ENCODE measurements around the gene BATF3.

DNA sequence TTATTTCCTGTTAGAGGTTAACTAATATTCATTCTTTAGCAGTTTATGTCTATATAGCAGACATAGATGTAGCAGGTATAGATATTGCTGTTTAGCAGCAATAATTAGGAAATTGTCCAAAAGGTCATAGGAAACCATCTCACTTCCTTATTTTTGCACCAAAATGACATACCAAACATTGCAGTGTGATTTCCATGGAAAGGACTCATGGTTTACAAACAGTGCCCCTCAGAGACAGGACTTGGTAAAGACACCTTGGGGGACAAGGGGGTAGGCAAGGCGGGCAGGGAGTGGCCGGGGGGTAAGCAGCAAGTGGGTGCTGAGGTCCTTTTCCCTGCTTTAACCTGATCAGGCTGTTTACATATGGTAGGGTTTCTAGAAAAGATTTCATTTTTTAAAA, 30.5 kb downstream of the BATF3 start:
- TF ChIP-seq MAX (IDR thresholded peaks at IDR 0.05) (no peak), FOXM1 (IDR thresholded peaks at IDR 0.05; ENCODE audit: borderline replicate concordance, low read depth) (no peak), EP300 (IDR thresholded peaks at IDR 0.05; ENCODE audit: borderline replicate concordance) (no peak), RAD21 (IDR thresholded peaks at IDR 0.05; ENCODE audit: low read depth) (peak; percentile 48; the same call in 1 of the 2 replicates), TAF1 (IDR thresholded peaks at IDR 0.05; ENCODE audit: low read depth) (no peak), EGR1 (IDR thresholded peaks at IDR 0.05) (no peak), USF1 (IDR thresholded peaks at IDR 0.05) (no peak), CEBPB (IDR thresholded peaks at IDR 0.05) (no peak), TEAD4 (IDR thresholded peaks at IDR 0.05) (no peak)
- TF ChIP-seq, protein P1, sequence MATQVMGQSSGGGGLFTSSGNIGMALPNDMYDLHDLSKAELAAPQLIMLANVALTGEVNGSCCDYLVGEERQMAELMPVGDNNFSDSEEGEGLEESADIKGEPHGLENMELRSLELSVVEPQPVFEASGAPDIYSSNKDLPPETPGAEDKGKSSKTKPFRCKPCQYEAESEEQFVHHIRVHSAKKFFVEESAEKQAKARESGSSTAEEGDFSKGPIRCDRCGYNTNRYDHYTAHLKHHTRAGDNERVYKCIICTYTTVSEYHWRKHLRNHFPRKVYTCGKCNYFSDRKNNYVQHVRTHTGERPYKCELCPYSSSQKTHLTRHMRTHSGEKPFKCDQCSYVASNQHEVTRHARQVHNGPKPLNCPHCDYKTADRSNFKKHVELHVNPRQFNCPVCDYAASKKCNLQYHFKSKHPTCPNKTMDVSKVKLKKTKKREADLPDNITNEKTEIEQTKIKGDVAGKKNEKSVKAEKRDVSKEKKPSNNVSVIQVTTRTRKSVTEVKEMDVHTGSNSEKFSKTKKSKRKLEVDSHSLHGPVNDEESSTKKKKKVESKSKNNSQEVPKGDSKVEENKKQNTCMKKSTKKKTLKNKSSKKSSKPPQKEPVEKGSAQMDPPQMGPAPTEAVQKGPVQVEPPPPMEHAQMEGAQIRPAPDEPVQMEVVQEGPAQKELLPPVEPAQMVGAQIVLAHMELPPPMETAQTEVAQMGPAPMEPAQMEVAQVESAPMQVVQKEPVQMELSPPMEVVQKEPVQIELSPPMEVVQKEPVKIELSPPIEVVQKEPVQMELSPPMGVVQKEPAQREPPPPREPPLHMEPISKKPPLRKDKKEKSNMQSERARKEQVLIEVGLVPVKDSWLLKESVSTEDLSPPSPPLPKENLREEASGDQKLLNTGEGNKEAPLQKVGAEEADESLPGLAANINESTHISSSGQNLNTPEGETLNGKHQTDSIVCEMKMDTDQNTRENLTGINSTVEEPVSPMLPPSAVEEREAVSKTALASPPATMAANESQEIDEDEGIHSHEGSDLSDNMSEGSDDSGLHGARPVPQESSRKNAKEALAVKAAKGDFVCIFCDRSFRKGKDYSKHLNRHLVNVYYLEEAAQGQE (IDR thresholded peaks at IDR 0.05; ENCODE audit: low read depth): no peak
